Right forelimb (tissue), 1 donor: ENCODE measurements around the gene HACL1.
"Not testable (repeated sequence)": the region's sequence is repeated elsewhere in the genome, so short reads cannot be mapped to it uniquely, and the experiment has no call there.

Experiments used
- DNase-seq: peaks from one replicate; pipeline ENCODE4 v3.0.0-alpha.2; 2018

The HACL1 gene

DNA sequence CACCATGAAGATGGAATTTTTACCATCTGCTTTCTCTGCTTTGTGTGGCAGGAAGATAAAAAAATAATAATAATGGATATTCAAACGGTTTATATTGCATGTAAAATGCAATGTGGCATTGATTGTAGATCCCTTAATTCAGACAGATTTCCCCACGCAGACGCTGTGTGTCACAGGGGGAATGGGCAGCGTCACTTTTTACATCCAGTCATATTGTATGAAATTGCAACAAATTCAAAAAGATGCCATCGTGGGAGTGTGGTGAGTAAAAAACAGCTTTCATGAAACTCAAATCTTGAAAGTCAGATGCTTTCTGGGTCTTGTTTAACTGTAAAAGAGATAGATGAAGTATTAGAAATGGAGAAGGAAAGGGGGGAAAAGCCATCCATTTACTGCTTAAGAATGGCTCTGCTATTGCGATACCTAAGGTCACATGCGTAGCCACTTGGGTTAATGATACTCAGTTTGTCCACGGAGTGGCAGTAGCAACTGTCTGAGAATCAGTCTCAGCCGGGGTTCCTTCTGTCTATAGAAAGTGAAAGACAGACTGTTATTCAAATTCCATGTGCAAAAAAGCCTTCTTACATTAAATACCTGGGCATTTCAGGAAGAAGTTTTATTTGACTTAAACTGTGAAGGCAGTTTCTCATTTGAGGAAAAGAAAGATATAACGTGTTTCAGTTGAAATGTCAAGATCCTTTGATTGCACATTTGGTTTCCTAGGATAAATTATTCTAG, 28.7 kb upstream of the HACL1 start:
- peak; percentile 71 for DNase-seq

GRCh38 chr3:15628967-15629366, 27.6 kb upstream of the HACL1 start:
- no peak for DNase-seq

DNA sequence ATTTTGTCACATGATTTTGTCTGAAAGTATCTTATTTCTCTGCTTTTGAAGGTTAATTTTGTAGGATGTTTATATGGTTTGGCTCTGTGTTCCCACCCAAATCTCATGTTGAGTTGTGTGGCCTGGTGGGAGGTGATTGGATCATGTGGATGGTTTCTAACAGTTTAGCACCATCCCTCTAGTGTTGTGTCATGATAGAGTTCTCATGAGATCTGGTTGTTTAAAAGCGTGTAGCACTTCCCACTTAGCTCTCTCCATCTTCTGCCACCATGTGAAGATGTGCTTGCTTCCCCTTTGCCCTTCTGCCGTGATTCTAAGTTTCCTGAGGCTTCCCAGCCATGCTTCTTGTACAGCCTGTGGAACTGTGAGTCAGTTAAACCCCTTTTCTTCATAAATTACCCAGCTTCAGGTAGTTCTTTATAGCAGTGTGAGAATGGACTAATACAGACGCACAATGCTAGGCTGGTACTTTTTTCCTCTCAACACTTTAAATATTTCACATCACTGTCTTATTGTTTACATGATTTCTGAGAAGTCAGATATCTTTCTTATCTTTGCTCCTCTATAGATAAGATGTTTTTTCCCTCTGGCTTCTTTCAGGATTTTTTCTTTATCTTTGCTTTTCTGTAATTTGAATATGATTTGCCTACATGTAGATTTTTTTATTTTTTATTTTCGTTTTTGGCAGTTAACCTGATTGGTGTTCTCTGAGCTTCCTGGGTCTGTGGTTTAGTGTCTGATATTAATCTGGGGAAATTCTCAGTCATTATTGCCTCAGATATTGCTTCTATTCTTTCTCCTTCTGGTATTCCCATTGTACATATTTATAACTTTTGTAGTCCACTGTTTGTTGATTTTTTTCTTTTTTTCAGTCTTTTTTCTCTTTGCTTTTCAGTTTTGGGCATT, 22.4 kb upstream of the HACL1 start:
- DNase-seq: no peak

- not testable (repeated sequence) for DNase-seq
Observed at GRCh38 chr3:15619659-15620464, 18.5 kb upstream of the HACL1 start.

DNA sequence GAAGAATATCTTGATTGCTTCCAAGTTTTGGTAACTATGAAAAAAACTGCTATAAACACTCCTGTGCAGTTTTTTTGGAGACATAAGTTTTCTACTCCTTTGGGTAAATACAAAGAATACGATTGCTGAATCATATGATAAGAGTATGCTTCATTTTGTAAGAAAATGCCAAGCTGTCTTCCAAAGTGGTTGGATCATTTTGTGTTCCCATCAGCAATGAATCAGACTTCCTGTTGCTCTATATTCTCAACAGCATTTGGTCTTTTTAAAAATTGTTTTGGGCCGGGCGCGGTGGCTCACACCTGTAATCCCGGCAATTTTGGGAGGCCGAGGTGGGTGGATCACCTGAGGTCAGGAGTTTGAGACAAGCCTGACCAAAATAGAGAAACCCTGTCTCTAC, 14.7 kb upstream of the HACL1 start:
- DNase-seq: no peak

- no peak for DNase-seq
Observed at GRCh38 chr3:15614958-15615357, 13.6 kb upstream of the HACL1 start.

DNA sequence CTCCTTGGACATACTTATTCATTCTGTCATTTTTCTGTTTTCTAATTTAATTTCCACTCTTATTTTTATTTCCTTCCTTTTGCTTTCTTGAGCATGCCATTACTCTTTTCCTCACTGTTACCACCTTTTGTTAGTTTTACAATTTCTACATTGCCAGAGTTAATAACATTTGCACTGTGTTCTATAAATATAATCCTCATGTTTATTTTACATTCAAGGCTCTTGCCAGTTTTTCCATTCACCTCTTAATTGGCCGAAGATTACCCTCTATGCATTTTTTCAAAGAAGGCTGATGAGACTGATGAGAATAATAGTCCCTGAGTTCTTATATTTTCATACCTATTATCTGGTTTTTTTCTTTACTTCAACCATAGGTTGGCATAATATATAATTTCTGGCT, 10.6 kb upstream of the HACL1 start:
- no peak for DNase-seq

DNA sequence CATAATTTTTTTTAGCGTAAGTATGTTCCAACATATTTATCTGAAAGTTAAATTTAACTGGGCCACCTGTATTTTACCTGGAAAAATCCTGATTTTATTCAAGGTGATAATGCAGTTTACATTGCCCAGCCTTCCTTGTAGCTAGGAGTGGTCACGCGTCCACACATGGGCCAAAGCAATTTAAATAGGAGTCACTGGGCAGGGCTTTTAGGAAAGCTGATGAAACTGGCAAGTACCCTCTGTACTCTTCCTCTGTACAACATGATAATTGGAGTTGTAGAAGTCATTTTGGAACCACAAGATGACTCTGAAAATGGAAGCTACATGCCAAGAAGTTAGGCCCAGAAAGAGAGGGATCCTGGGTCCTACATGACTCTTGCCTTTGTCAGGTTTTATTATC, 9.6 kb upstream of the HACL1 start:
- DNase-seq: no peak

DNA sequence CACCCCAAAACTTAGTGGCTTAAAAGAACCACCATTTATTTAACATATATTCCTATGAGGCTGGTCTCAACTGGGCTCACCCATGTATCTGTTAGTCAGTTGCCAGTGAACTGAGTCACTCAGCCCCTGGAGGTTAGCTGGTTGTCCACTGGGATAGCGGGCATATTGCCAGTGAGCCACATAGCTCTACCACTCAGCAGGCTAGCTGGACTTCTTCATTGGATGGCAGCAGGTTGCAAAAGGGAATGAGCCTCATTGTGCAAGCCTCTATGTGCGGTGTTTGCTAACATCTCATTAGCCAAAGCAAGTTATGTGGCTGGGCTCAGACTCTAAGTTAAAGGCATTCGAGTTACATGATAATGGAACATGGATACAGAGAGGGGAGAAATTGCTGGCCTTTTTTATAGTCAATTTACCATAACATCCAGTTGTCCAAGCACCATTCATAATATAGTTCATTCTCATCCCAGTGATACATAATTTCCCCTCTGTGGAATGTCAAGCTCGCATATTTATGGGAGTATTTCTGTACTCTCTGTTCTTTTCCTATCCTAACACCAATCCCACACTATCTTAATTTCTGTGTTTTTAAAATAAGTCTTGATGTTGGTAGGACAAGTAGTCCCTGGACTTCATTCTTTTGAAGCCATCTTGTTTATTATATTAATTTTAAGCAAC, 8.9 kb upstream of the HACL1 start:
- no peak for DNase-seq

GRCh38 chr3:15606434-15606891, 5.1 kb upstream of the HACL1 start:
- no peak for DNase-seq

GRCh38 chr3:15604584-15604983, 3.2 kb upstream of the HACL1 start:
- DNase-seq: not testable (repeated sequence)

GRCh38 chr3:15602816-15603215, 1.4 kb upstream of the HACL1 start:
- not testable (repeated sequence) for DNase-seq

DNA sequence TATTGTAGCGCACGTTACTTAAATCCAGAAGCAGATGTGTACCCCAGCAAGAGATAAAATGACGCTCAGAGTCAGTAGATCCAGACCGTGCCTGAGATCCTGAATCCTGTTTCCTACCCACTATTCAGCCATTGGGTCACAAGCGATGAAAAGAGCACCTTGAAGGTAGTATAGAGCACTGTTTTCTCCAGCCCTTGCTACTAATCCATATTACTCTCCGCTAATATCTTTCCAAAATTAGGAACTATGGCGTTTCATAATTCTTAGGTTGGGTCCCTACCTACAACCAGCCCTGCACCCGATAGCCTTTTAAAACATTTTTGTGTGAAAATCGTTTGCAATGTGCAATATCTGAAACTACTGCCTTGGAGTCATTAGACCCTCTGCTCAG, 772 bp upstream of the HACL1 start:
- DNase-seq: no peak

GRCh38 chr3:15601046-15601398, 347 bp downstream of the HACL1 start:
- DNase-seq: no peak

- no peak for DNase-seq
Observed at GRCh38 chr3:15595955-15596354, 5.4 kb downstream of the HACL1 start.

DNA sequence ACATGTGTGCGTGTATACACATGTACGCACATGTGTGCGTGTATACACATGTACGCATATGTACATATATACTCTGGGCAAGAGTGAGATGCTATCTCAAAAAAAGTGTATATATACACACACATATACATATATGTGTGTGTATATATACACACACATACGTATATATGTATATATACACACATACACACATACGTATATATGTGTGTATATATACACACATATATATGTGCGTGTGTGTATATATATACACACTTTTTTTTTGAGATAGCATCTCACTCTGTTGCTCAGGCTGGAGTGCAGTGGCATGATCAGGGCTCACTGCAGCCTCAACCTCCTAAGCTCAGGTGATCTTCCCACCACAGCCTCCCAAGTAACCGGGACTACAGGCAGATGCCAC, 8.4 kb downstream of the HACL1 start:
- DNase-seq: no peak

GRCh38 chr3:15591928-15592327, 9.4 kb downstream of the HACL1 start:
- no peak for DNase-seq

GRCh38 chr3:15591242-15591641, 10.1 kb downstream of the HACL1 start:
- no peak for DNase-seq

DNA sequence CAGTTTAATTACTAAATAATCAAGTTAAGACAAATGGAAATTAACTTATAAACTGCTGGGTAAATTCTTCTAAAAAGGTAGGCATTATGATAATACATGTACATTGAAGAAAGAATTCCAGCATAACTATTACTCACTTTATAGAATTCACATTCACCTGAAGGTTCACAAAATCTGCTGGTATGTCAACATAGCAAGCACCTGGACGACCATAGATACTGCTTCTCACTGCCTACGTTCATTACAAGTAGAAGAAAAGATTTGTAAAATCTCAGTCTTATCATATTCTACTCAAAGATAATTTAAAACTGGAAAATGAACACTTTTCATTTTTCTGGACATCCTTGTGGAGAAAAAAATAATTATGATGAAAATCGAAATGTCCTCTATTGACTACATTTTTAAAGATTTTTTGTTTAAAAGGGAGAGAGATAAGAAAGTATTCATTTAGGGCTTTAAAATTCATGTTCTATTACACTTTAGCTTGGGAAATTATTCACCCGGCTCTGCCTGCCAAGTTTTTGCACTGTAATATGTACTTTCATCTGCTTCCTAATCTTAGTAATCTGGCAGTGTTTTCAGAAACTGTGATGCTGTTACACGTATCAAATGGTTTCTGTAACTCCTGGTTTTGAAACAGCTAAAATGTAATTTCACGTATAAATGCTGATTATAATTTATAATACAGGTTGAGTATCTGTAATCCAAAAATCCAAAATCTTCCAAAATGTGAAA, 16.1 kb downstream of the HACL1 start:
- DNase-seq: no peak

DNA sequence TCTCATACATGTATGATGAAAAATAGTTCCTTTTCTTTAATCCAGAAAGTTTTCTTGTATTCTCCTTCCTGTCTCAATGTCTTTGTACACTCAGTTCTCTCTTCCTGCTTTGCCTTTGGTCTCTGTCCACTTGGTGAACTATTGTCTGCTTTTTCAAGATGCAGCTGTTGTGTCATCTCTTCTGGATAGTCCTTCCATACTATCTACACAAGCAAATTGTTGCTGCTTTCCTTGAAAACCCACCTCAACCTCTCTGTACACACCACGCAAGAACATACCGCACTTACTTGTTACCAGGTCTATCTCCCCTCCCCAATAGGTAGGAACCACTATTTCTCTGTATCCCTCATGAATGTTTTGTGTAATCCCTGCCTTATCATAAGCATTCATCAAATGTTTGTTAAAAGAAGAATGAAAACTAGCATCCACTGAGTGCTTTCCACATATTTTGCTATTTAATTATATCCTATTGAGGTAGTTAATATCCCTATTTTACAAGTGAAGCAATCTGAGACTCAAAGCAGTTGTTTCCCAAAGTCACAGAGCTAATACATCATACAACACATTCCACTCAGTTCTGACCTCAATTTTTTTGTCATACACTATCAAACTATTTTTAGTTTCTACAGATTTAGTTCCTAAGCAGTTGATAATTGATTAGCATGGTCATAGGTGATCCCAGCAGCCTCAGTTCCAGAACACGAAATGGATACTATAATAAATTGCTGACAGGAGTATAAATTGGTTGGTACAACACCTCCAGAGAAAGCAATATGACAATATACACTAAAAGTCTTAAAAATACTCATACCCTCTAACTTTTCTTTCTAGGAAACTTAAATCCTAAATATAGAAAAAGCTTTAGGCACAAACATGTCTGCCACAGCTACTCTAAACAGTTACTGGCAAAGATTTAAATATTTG, 19.6 kb downstream of the HACL1 start:
- DNase-seq: no peak

- DNase-seq: no peak
Observed at GRCh38 chr3:15579051-15579450, 22.3 kb downstream of the HACL1 start.
